NCI-H748 treated with DMSO at 0.1 percent for 48 hours (cell line): Measurements from ENCODE around the gene H6PD.

Experiments used
- DNase-seq: peaks from one replicate; lab custom pipeline; 2025; lab: John Stamatoyannopoulos, UW

H6PD gene

GRCh38 chr1:9241891-9242290 lies 7.3 kb downstream of the H6PD start:
- no peak for DNase-seq

- no peak for DNase-seq
Observed at GRCh38 chr1:9242338-9242969, 7.9 kb downstream of the H6PD start.

- no peak for DNase-seq
Observed at GRCh38 chr1:9243066-9243739, 8.6 kb downstream of the H6PD start.

- DNase-seq = no peak
Observed at GRCh38 chr1:9244501-9245229, 10.1 kb downstream of the H6PD start.

- DNase-seq = no peak
Observed at GRCh38 chr1:9245230-9245619, 10.7 kb downstream of the H6PD start.

GRCh38 chr1:9245661-9246060 lies 11.1 kb downstream of the H6PD start:
- no peak for DNase-seq

GRCh38 chr1:9246215-9246614 lies 11.6 kb downstream of the H6PD start:
- no peak for DNase-seq

GRCh38 chr1:9246841-9247785 lies 12.5 kb downstream of the H6PD start:
- DNase-seq = no peak

GRCh38 chr1:9247894-9248293 lies 13.3 kb downstream of the H6PD start:
- DNase-seq = no peak

GRCh38 chr1:9248341-9249262 lies 14.0 kb downstream of the H6PD start:
- DNase-seq = no peak

GRCh38 chr1:9249263-9249533 lies 14.6 kb downstream of the H6PD start:
- DNase-seq = no peak

GRCh38 chr1:9249534-9250410 lies 15.2 kb downstream of the H6PD start:
- DNase-seq = no peak

- no peak for DNase-seq
Observed at GRCh38 chr1:9250411-9251381, 16.1 kb downstream of the H6PD start.

- DNase-seq = no peak
Observed at GRCh38 chr1:9251501-9251900, 16.9 kb downstream of the H6PD start.

GRCh38 chr1:9253004-9253403 lies 18.4 kb downstream of the H6PD start:
- DNase-seq = no peak

- DNase-seq = no peak
Observed at GRCh38 chr1:9253453-9254105, 19.0 kb downstream of the H6PD start.

GRCh38 chr1:9256332-9256731 lies 21.8 kb downstream of the H6PD start:
- DNase-seq = no peak

- DNase-seq = no peak
Observed at GRCh38 chr1:9257851-9258250, 23.3 kb downstream of the H6PD start.

GRCh38 chr1:9258629-9259028 lies 24.1 kb downstream of the H6PD start:
- no peak for DNase-seq
